HEK293 (cell line): ENCODE data around the gene DKK3.

Experiments used
- CTCF ChIA-PET: fragments of 350-600 bp; formaldehyde crosslinking; extraction: SDS; loops from one replicate; lab custom pipeline; 2021; ENCODE audit warnings: antibody characterized with exemption; lab: Yijun Ruan, JAX
- POLR2A ChIA-PET: fragments of 300-600 bp; formaldehyde crosslinking; extraction: SDS; loops from one replicate; lab custom pipeline; 2020; ENCODE audit warnings: antibody characterized with exemption, inconsistent platforms; lab: Yijun Ruan, JAX
- H3K27ac ChIP-seq: fragments of 200-500 bp; sonication (Bioruptor generic); 2 replicates; pipeline ENCODE4 v1.5.1; 2014; ENCODE audit warnings: low read depth, low read length, control low read depth, inconsistent platforms; ENCODE audit errors: extremely low read depth
- H3K36me3 ChIP-seq, 2 experiments: fragments of 200-500 bp in 1 of 2; sonication (Bioruptor generic) in 1 of 2; 1 replicate in 1 of 2; 2 replicates in 1 of 2; pipeline ENCODE4 v1.5.1; 2014 to 2017; ENCODE audit warnings: inconsistent platforms in 2 of 2, low read length in 2 of 2; ENCODE audit not compliant: control insufficient read depth in 2 of 2, insufficient read depth in 1 of 2
- H3K4me1 ChIP-seq: fragments of 200-500 bp; sonication (Bioruptor generic); 2 replicates; pipeline ENCODE4 v1.5.1; 2014; ENCODE audit warnings: mild to moderate bottlenecking, low read length, inconsistent platforms; ENCODE audit not compliant: control insufficient read depth, insufficient read depth
- H3K4me3 ChIP-seq: 2 replicates; pipeline ENCODE4 v1.5.1; 2011; ENCODE audit warnings: low read depth, mild to moderate bottlenecking, control low read depth, low read length, moderate library complexity
- H3K9me3 ChIP-seq: fragments of 200-500 bp; sonication (Bioruptor generic); 2 replicates; pipeline ENCODE4 v1.5.1; 2014; ENCODE audit warnings: low read depth, low read length, inconsistent platforms; ENCODE audit not compliant: control insufficient read depth, insufficient read depth
- BCL11A ChIP-seq: fragments of 450-650 bp; formaldehyde crosslinking; IDR thresholded peaks from 2 replicates; pipeline ENCODE4 v1.5.1; 2016; ENCODE audit warnings: low read depth, missing biosample characterization, missing genetic modification characterization
- KLF9 ChIP-seq: fragments of 450-650 bp; formaldehyde crosslinking; IDR thresholded peaks from 2 replicates; pipeline ENCODE4 v1.5.1; 2016; ENCODE audit warnings: missing biosample characterization, missing genetic modification characterization, low read depth
- MZF1 ChIP-seq: fragments of 450-650 bp; formaldehyde crosslinking; IDR thresholded peaks from 2 replicates; pipeline ENCODE4 v1.5.1; 2017; ENCODE audit warnings: missing biosample characterization, missing genetic modification characterization, borderline replicate concordance
- PRDM4 ChIP-seq: fragments of 450-650 bp; formaldehyde crosslinking; IDR thresholded peaks from 2 replicates; pipeline ENCODE4 v1.5.1; 2017; ENCODE audit warnings: missing biosample characterization, missing genetic modification characterization
- ZBTB1 ChIP-seq: fragments of 450-650 bp; formaldehyde crosslinking; IDR thresholded peaks from 2 replicates; pipeline ENCODE4 v1.5.1; 2016; ENCODE audit warnings: missing biosample characterization, missing genetic modification characterization
- ZBTB10 ChIP-seq: fragments of 450-650 bp; formaldehyde crosslinking; IDR thresholded peaks from 2 replicates; pipeline ENCODE4 v1.5.1; 2016; ENCODE audit warnings: missing biosample characterization, missing genetic modification characterization
- ZBTB11 ChIP-seq: fragments of 450-650 bp; formaldehyde crosslinking; conservative IDR thresholded peaks from 2 replicates; pipeline ENCODE4 v1.5.1; 2016; ENCODE audit warnings: low read depth, missing biosample characterization, missing genetic modification characterization
- ZBTB8A ChIP-seq: fragments of 450-650 bp; formaldehyde crosslinking; IDR thresholded peaks from 2 replicates; pipeline ENCODE4 v1.5.1; 2016; ENCODE audit warnings: missing biosample characterization, missing genetic modification characterization
- ZNF121 ChIP-seq: fragments of 450-650 bp; formaldehyde crosslinking; IDR thresholded peaks from 2 replicates; pipeline ENCODE4 v1.5.1; 2016; ENCODE audit warnings: missing biosample characterization, missing genetic modification characterization
- ZNF174 ChIP-seq: fragments of 450-650 bp; formaldehyde crosslinking; IDR thresholded peaks from 2 replicates; pipeline ENCODE4 v1.5.0; 2017; ENCODE audit warnings: missing biosample characterization, mild to moderate bottlenecking, missing genetic modification characterization
- ZNF362 ChIP-seq: fragments of 450-650 bp; formaldehyde crosslinking; IDR thresholded peaks from 2 replicates; pipeline ENCODE4 v1.5.1; 2016; ENCODE audit warnings: missing biosample characterization, missing genetic modification characterization
- ZNF416 ChIP-seq: fragments of 450-650 bp; formaldehyde crosslinking; IDR thresholded peaks from 2 replicates; pipeline ENCODE4 v1.5.1; 2016; ENCODE audit warnings: missing biosample characterization, missing genetic modification characterization
- ZNF449 ChIP-seq: fragments of 450-650 bp; formaldehyde crosslinking; IDR thresholded peaks from 2 replicates; pipeline ENCODE4 v1.5.1; 2017; ENCODE audit warnings: missing biosample characterization, mild to moderate bottlenecking, missing genetic modification characterization, moderate library complexity
- ZNF473 ChIP-seq: fragments of 450-650 bp; formaldehyde crosslinking; IDR thresholded peaks from 2 replicates; pipeline ENCODE4 v1.5.1; 2017; ENCODE audit warnings: missing biosample characterization, missing genetic modification characterization
- ZNF48 ChIP-seq: fragments of 450-650 bp; formaldehyde crosslinking; IDR thresholded peaks from 2 replicates; pipeline ENCODE4 v1.5.1; 2016; ENCODE audit warnings: missing biosample characterization, missing genetic modification characterization
- ZNF561 ChIP-seq: fragments of 450-650 bp; IDR thresholded peaks from 2 replicates; pipeline ENCODE4 v1.5.1; 2018; ENCODE audit warnings: missing biosample characterization, missing genetic modification characterization, borderline replicate concordance
- ZNF623 ChIP-seq: fragments of 450-650 bp; formaldehyde crosslinking; IDR thresholded peaks from 2 replicates; pipeline ENCODE4 v1.5.1; 2016; ENCODE audit warnings: missing biosample characterization, missing genetic modification characterization
- ZNF654 ChIP-seq: fragments of 450-650 bp; formaldehyde crosslinking; IDR thresholded peaks from 2 replicates; pipeline ENCODE4 v1.5.1; 2016; ENCODE audit warnings: low read depth, missing biosample characterization, missing genetic modification characterization
- ZNF658 ChIP-seq: fragments of 450-650 bp; formaldehyde crosslinking; IDR thresholded peaks from 2 replicates; pipeline ENCODE4; 2016; ENCODE audit warnings: missing biosample characterization, missing genetic modification characterization
- ZNF677 ChIP-seq: fragments of 450-650 bp; IDR thresholded peaks from 2 replicates; pipeline ENCODE4 v1.5.0; 2018; ENCODE audit warnings: missing biosample characterization, mild to moderate bottlenecking, missing genetic modification characterization, moderate library complexity
- ZNF701 ChIP-seq: fragments of 450-650 bp; formaldehyde crosslinking; IDR thresholded peaks from 2 replicates; pipeline ENCODE4 v1.5.1; 2016; ENCODE audit warnings: missing biosample characterization, missing genetic modification characterization
- ZNF830 ChIP-seq: fragments of 450-650 bp; IDR thresholded peaks from 2 replicates; pipeline ENCODE4 v1.5.0; 2018; ENCODE audit warnings: missing biosample characterization, missing genetic modification characterization, low read depth, mild to moderate bottlenecking, moderate library complexity

Gene DKK3

GRCh38 chr11:11961399-11962028 lies 46.9 kb downstream of the DKK3 start (continued):
- TF ChIP-seq PRDM4 (tag by site-specific recombination): no peak
- TF ChIP-seq BCL11A (tag by site-specific recombination): no peak

GRCh38 chr11:11960687-11961086 lies 47.7 kb downstream of the DKK3 start:
- no peak overlapping the region for H3K4me3 ChIP-seq
- no peaks in the 10 kb centered on the region for H3K4me1 ChIP-seq
- CTCF ChIA-PET: no interaction called here
- no peak overlapping the region for H3K27ac ChIP-seq
- peaks cover 4 to 30% of the 10 kb centered on the region in 2 experiments; a peak in 2 of 3 replicates for H3K36me3 ChIP-seq
- POLR2A ChIA-PET: no interaction called here
- no peaks in the 10 kb centered on the region for H3K9me3 ChIP-seq
- TF ChIP-seq ZBTB1 (tag by site-specific recombination): no peak
- TF ChIP-seq ZNF449 (tag by site-specific recombination): 0 out of 2 replicates have a peak, but pooled peaks have one; percentile 19
- TF ChIP-seq MZF1: no peak
- no peak for TF ChIP-seq KLF9 (tag by site-specific recombination)
- no peak for TF ChIP-seq ZNF701 (tag by site-specific recombination)
- no peak for TF ChIP-seq ZNF658 (tag by site-specific recombination)
- TF ChIP-seq, all 188 proteins: peak for 1

- Histone ChIP-seq H3K27ac (no peak overlapping the region), H3K4me1 (no peaks in the 10 kb centered on the region), H3K4me3 (no peak overlapping the region), H3K36me3 (peaks cover 7 to 40% of the 10 kb centered on the region in 2 experiments; a peak in 2 of 3 replicates), H3K9me3 (no peaks in the 10 kb centered on the region)
- POLR2A ChIA-PET: no interaction called here
- CTCF ChIA-PET: interaction anchor here (1.4 kb wide), 1 partner anchor 28 kb away, joined by 4 read pairs; no protein-coding TSS in a partner anchor
- TF ChIP-seq ZNF416 (tag by site-specific recombination) (no peak), ZNF654 (tag by site-specific recombination) (no peak), ZNF830 (tag by site-specific recombination) (no peak), ZNF174 (tag by site-specific recombination) (no peak), ZBTB10 (tag by site-specific recombination) (no peak), ZBTB8A (tag by site-specific recombination) (no peak), ZNF473 (no peak), ZNF677 (tag by site-specific recombination) (no peak), ZNF561 (tag by site-specific recombination) (no peak), ZNF48 (tag by site-specific recombination) (no peak), ZNF362 (tag by site-specific recombination) (no peak), ZNF623 (tag by site-specific recombination) (no peak), ZNF121 (tag by site-specific recombination) (no peak), ZBTB11 (no peak)
Measured at GRCh38 chr11:11959601-11960000, 48.8 kb downstream of the DKK3 start.
